ENCODE results near the gene CHAMP1. TPM values are rescaled to one million over a fixed set of nuclear protein-coding genes. Genes with fewer than 3 reads are reported as not detected.

The CHAMP1 gene, protein sequence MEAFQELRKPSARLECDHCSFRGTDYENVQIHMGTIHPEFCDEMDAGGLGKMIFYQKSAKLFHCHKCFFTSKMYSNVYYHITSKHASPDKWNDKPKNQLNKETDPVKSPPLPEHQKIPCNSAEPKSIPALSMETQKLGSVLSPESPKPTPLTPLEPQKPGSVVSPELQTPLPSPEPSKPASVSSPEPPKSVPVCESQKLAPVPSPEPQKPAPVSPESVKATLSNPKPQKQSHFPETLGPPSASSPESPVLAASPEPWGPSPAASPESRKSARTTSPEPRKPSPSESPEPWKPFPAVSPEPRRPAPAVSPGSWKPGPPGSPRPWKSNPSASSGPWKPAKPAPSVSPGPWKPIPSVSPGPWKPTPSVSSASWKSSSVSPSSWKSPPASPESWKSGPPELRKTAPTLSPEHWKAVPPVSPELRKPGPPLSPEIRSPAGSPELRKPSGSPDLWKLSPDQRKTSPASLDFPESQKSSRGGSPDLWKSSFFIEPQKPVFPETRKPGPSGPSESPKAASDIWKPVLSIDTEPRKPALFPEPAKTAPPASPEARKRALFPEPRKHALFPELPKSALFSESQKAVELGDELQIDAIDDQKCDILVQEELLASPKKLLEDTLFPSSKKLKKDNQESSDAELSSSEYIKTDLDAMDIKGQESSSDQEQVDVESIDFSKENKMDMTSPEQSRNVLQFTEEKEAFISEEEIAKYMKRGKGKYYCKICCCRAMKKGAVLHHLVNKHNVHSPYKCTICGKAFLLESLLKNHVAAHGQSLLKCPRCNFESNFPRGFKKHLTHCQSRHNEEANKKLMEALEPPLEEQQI
- total RNA-seq (2012; rRNA removed) = 13.3 and 16.4 TPM in 2 replicates
- polyA plus RNA-seq (2012; rRNA removed) = 32.7 and 33.8 TPM in 2 replicates
- 25.1 and 35.4 TPM in 2 replicates for polyA plus RNA-seq (2012; cell fraction: cytosol; rRNA removed)
- polyA plus RNA-seq (2012; cell fraction: nucleus; rRNA removed; ENCODE audit: low replicate concordance) = 12.0 and 20.6 TPM in 2 replicates
- Bru-seq, nascent RNA = percentile 93 among the genes with signal in this experiment
- BruChase-seq, experiment 1, labeled RNA remaining after a 6-hour chase = percentile 78 among the genes with signal in this experiment
- BruChase-seq, experiment 2, labeled RNA remaining after a 2-hour chase = percentile 93 among the genes with signal in this experiment
- long read RNA-seq, partial matches to known transcripts = 0 of 1 reads
- long read RNA-seq, other reads (novel, unspliced or antisense) = 0 of 1 reads

DNA sequence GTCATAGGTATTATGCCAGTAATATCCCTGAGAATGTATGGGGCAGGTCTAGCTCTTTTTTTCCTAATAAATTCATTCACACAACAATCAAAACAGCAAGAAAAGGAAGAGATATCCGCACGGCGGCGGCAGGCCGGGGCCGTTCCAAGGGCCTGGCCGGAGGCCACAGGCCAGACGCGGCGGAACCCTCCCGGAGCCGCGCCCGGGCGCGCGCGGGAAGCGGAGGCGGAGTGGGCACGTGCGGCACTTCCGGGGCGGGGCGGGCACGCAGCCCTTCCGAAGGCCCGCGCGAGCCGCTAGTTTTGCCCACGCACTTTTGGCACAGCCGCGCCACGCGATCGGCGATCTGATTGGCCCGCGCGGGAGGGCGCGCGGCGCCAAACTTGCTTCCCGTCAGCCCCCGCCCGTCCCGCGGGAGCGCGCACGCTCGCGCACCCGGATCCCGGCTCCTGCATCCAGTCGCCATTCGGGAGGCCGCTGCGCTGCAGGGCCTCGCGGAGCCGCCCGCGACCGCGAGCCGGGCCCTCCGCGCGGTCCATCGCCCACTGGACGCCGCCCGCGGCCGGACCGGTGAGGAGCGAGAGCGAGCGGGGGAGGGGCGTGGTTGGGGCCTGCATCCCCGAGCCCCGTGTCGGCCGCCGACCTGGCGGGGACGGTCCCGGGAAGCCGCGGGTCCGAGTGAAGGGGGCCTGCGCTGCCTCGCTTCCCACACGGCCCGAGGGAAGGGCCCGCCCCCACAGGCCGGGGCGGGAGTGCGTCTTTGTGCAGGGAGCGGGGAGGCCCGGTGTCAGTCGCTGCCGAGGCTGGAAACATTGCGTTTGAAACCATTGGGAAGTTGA is at the start of gene CHAMP1:
CHAMP1 (plus strand) TSS at position 430 of the 839 bp plus-strand sequence. CDS start 9,340 bp downstream, outside the sequence.
- Histone ChIP-seq H3K27me3 (ENCODE audit: control insufficient read depth, insufficient read depth, low read length) (no peaks in the 10 kb centered on the region), H3K14ac (replicated peaks; ENCODE audit: low read depth, low read length) (peak within 1 kb of the TSS; percentile 84), H3K9me1 (ENCODE audit: insufficient read depth, low read length) (peaks cover 5% of the 10 kb centered on the region; the same call in 1 of the 2 replicates), H4K8ac (ENCODE audit: low read depth in 2 of 2, low read length in 2 of 2) (peak within 1 kb of the TSS; percentile 94 to 97), H3K4me1 (ENCODE audit: control insufficient read depth, insufficient read depth, low read length) (peaks cover 17% of the 10 kb centered on the region), H2AK9ac (replicated peaks; ENCODE audit: low read depth, low read length, poor library complexity) (peak within 1 kb of the TSS; percentile 96), H3K9me3 (ENCODE audit: control insufficient read depth, insufficient read depth, low read length) (no peaks in the 10 kb centered on the region), H3K23ac (ENCODE audit: low read depth, low read length) (peak within 1 kb of the TSS; percentile 95), H3K4ac (ENCODE audit: low read depth, low read length) (peak within 1 kb of the TSS; percentile 85), H3K4me3 (ENCODE audit: insufficient read depth, low read depth, low read length) (peak within 1 kb of the TSS; percentile 79), H3K18ac (ENCODE audit: low read depth, low read length) (peak within 1 kb of the TSS; percentile 10; the same call in 1 of the 2 replicates), H3K9ac (ENCODE audit: low read depth, low read length) (peak within 1 kb of the TSS; percentile 78), H3K27ac (ENCODE audit: insufficient read depth, low read length) (peak within 1 kb of the TSS; percentile 78), H3K36me3 (ENCODE audit: control insufficient read depth, insufficient read depth, low read length) (no peaks in the 10 kb centered on the region), H3K56ac (ENCODE audit: extremely low read depth, insufficient read depth, low read length) (peak within 1 kb of the TSS; percentile 88), H3K79me1 (ENCODE audit: low read depth in 1 of 2, low read length in 2 of 2) (peaks cover 0 to 18% of the 10 kb centered on the region in 2 experiments; a peak in 2 of 4 replicates), H4K91ac (ENCODE audit: insufficient read depth, low read depth, low read length) (peak within 1 kb of the TSS; percentile 84), H2AK5ac (ENCODE audit: low read depth, low read length) (peak within 1 kb of the TSS; percentile 90), H2AFZ (replicated peaks; ENCODE audit: low read length, poor library complexity) (peak within 1 kb of the TSS; percentile 94), H4K5ac (ENCODE audit: low read depth, low read length) (peak within 1 kb of the TSS; percentile 55), H2BK20ac (ENCODE audit: low read depth, low read length) (0 out of 2 replicates have a peak within 1 kb of the TSS, but pooled peaks have one; percentile 53), H3K4me2 (ENCODE audit: low read depth, low read length) (peak within 1 kb of the TSS; percentile 95), H2BK5ac (ENCODE audit: low read depth, low read length, poor library complexity, severe bottlenecking) (peak within 1 kb of the TSS; percentile 93), H2BK120ac (ENCODE audit: low read depth, low read length) (peak within 1 kb of the TSS; percentile 36), H2BK15ac (ENCODE audit: low read depth, low read length) (peak within 1 kb of the TSS; percentile 57; the same call in 1 of the 3 replicates), H4K20me1 (ENCODE audit: insufficient read depth, low read length) (peaks cover 28% of the 10 kb centered on the region)
- ChIA-PET POLR2A (ENCODE audit: unreplicated experiment) (no interaction called here), CTCF (no interaction called here)
- peak; percentile 81 for ATAC-seq (ENCODE audit: low read depth)
- dilution Hi-C loops (cut with HindIII; ENCODE audit: low sequenced_read_pairs, unreplicated experiment) = no loop called here
- BruUV-seq (replicated peaks) = no TSS peak
- in situ Hi-C loops (cut with MboI; ENCODE audit: low sequenced_read_pairs) = no loop called here
- WGBS, 2 experiments (ENCODE audit: extremely low coverage in 2 of 2, insufficient read length in 1 of 2) = 0% methylated on average over 43 of the region's 107 CpGs; no CpG with 5 or more reads in 1 of the 2 experiments
- peak; percentile 96 for DNase-seq
- intact Hi-C loops (cut with micrococcal nuclease) = no loop called here
- peak; percentile 93 for TF ChIP-seq USF2 (IDR thresholded peaks at IDR 0.05; ENCODE audit: low read depth, low read length)
- 0 out of 2 replicates have a peak, but pooled peaks have one; percentile 2 for TF ChIP-seq NFE2L2 (IDR thresholded peaks at IDR 0.05; ENCODE audit: low read depth, low read length)
- no peak for TF ChIP-seq RAD21 (IDR thresholded peaks at IDR 0.05; ENCODE audit: low read length)
- TF ChIP-seq, protein P1, sequence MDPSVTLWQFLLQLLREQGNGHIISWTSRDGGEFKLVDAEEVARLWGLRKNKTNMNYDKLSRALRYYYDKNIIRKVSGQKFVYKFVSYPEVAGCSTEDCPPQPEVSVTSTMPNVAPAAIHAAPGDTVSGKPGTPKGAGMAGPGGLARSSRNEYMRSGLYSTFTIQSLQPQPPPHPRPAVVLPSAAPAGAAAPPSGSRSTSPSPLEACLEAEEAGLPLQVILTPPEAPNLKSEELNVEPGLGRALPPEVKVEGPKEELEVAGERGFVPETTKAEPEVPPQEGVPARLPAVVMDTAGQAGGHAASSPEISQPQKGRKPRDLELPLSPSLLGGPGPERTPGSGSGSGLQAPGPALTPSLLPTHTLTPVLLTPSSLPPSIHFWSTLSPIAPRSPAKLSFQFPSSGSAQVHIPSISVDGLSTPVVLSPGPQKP (IDR thresholded peaks at IDR 0.05; ENCODE audit: borderline replicate concordance, low read depth, low read length) = no peak
- TF ChIP-seq MAZ (IDR thresholded peaks at IDR 0.05; ENCODE audit: borderline replicate concordance, low read depth, low read length) = peak; percentile 95
- TF ChIP-seq CHD1 (IDR thresholded peaks at IDR 0.05; ENCODE audit: low read depth, low read length) = no peak
- TF ChIP-seq RCOR1 (IDR thresholded peaks at IDR 0.05; ENCODE audit: insufficient replicate concordance, low read length) = no peak
- TF ChIP-seq BHLHE40 (IDR thresholded peaks at IDR 0.05; ENCODE audit: low read depth, low read length) = peak; percentile 100
- TF ChIP-seq MXI1 (IDR thresholded peaks at IDR 0.05; ENCODE audit: borderline replicate concordance, low read depth, low read length) = peak; percentile 59

All from IMR-90 (cell line).